Endothelial cell of umbilical vein (primary cell): ENCODE results near the gene BIRC2. TPM values are rescaled to one million over a fixed set of nuclear protein-coding genes. Genes with fewer than 3 reads are reported as not detected.
A peak's percentile ranks its signal among the peaks of the same experiment; 100 is the strongest.

ENCODE experiments used
- BruUV-seq: library from RNA; stranded (reverse); fragments of 400-500 nt; replicated peaks from 2 replicates; lab custom pipeline; 2021; lab: Mats Ljungman, UMichigan
- CTCF ChIA-PET: fragments of 300-600, 350-600 bp; sonication (Branson Sonifier 250); formaldehyde crosslinking; loops from one replicate; lab custom pipeline; 2021; ENCODE audit warnings: antibody characterized with exemption, inconsistent platforms; lab: Charles Lee
- POLR2A ChIA-PET: fragments of 300-600, 350-600 bp; sonication (Branson Sonifier 250); formaldehyde crosslinking; loops from one replicate; lab custom pipeline; 2021; ENCODE audit warnings: antibody characterized with exemption, inconsistent platforms; lab: Charles Lee
- DNase-seq: peaks from one replicate; pipeline ENCODE4 v3.0.0-alpha.2; 2011; ENCODE audit warnings: low read depth, low spot score
- FAIRE-seq: peaks from 2 replicates; lab custom pipeline; 2011; peaks lifted over from hg19 to GRCh38; lab: Jason Lieb, UNC
- H2AFZ ChIP-seq: 2 replicates; pipeline ENCODE4 v1.6.0; 2012; ENCODE audit warnings: low read depth, low read length, control low read depth, inconsistent platforms
- H3K27ac ChIP-seq: 2 replicates; pipeline ENCODE4 v1.5.1; 2011; ENCODE audit warnings: low read depth, mild to moderate bottlenecking, control low read depth, low read length, moderate library complexity; ENCODE audit not compliant: insufficient read depth
- H3K27me3 ChIP-seq, 2 experiments: 2 replicates each; pipeline versions ENCODE4 v1.6.0 to v1.6.1; 2011; ENCODE audit warnings: low read length in 2 of 2, mixed read lengths in 1 of 2; ENCODE audit not compliant: control insufficient read depth in 2 of 2, insufficient read depth in 2 of 2
- H3K36me3 ChIP-seq, 2 experiments: 2 replicates in 1 of 2; 3 replicates in 1 of 2; pipeline ENCODE4 v1.5.1; 2011; ENCODE audit warnings: low read length in 2 of 2, mild to moderate bottlenecking in 1 of 2, moderate library complexity in 1 of 2; ENCODE audit not compliant: control insufficient read depth in 2 of 2, insufficient read depth in 2 of 2; ENCODE audit errors: extremely low read depth in 1 of 2
- H3K4me1 ChIP-seq: 3 replicates; pipeline ENCODE4 v1.5.1; 2011; ENCODE audit warnings: mild to moderate bottlenecking, low read length; ENCODE audit not compliant: control insufficient read depth, insufficient read depth; ENCODE audit errors: extremely low read depth
- H3K4me2 ChIP-seq: 2 replicates; pipeline ENCODE4 v1.6.1; 2011; ENCODE audit warnings: low read length, control low read depth, mixed read lengths; ENCODE audit not compliant: insufficient read depth
- H3K4me3 ChIP-seq, 3 experiments: fragments of 200-600 bp in 1 of 3; sonication (generic), shearing (Covaris generic) in 1 of 3; replicated peaks in 1 of 3; 2 replicates each; pipeline ENCODE4 v1.5.1; 2011 to 2016; ENCODE audit warnings: control low read depth in 3 of 3, low read length in 3 of 3, mild to moderate bottlenecking in 2 of 3, inconsistent platforms in 1 of 3, low read depth in 1 of 3, moderate library complexity in 1 of 3; ENCODE audit not compliant: insufficient read depth in 1 of 3
- H3K79me2 ChIP-seq: 2 replicates; pipeline ENCODE4 v1.6.0; 2012; ENCODE audit warnings: low read length, inconsistent platforms; ENCODE audit not compliant: control insufficient read depth, insufficient read depth
- H3K9ac ChIP-seq: replicated peaks from 2 replicates; pipeline ENCODE3; 2011; ENCODE audit warnings: low read length, control low read depth; ENCODE audit not compliant: insufficient read depth; ENCODE audit errors: extremely low read depth
- H3K9me1 ChIP-seq: replicated peaks from 3 replicates; pipeline ENCODE4 v1.6.0; 2011; ENCODE audit warnings: mild to moderate bottlenecking, low read length; ENCODE audit not compliant: control insufficient read depth, insufficient read depth; ENCODE audit errors: extremely low read depth
- H3K9me3 ChIP-seq: replicated peaks from 2 replicates; pipeline ENCODE4 v1.5.1; 2012; ENCODE audit warnings: low read length, inconsistent platforms; ENCODE audit not compliant: control insufficient read depth, insufficient read depth
- H4K20me1 ChIP-seq: replicated peaks from 2 replicates; pipeline ENCODE3; 2011; ENCODE audit warnings: mild to moderate bottlenecking, low read length; ENCODE audit not compliant: control insufficient read depth, insufficient read depth; ENCODE audit errors: extremely low read depth
- EZH2 ChIP-seq: IDR thresholded peaks from 2 replicates; pipeline ENCODE4 v1.6.1; 2012; ENCODE audit warnings: borderline replicate concordance, low read depth, mild to moderate bottlenecking, moderate library complexity, low read length, inconsistent platforms; ENCODE audit not compliant: severe bottlenecking
- FOS ChIP-seq: IDR thresholded peaks from 2 replicates; pipeline ENCODE4 v1.6.1; 2011; ENCODE audit warnings: mild to moderate bottlenecking, low read length, moderate library complexity, borderline replicate concordance; ENCODE audit not compliant: insufficient read depth
- GATA2 ChIP-seq: IDR thresholded peaks from 2 replicates; pipeline ENCODE4 v1.7.0; 2011; ENCODE audit warnings: low read depth, mild to moderate bottlenecking, moderate library complexity, mixed read lengths, low read length; ENCODE audit not compliant: insufficient read length, insufficient read depth
- MAX ChIP-seq: IDR thresholded peaks from 2 replicates; pipeline ENCODE4 v1.6.1; 2011; ENCODE audit not compliant: insufficient read depth, insufficient read length
- POLR2A ChIP-seq: IDR thresholded peaks from 2 replicates; pipeline ENCODE4 v1.6.1; 2012; ENCODE audit warnings: low read depth, mild to moderate bottlenecking, control low read depth, low read length
- POLR2AphosphoS5 ChIP-seq: IDR thresholded peaks from 2 replicates; pipeline ENCODE4 v1.6.1; 2012; ENCODE audit warnings: low read depth, mild to moderate bottlenecking, control low read depth, low read length, moderate library complexity; ENCODE audit not compliant: insufficient read depth
- dilution Hi-C: fragments of 300-500 bp; cut with MboI; formaldehyde crosslinking; loops from one replicate; pipeline ENCODE4 v1.15.0; 2019; ENCODE audit warnings: low sequenced_read_pairs; ENCODE audit not compliant: extremely low pct_ligation_motif_present
- intact Hi-C: fragments of 100-400 bp; cut with micrococcal nuclease; formaldehyde crosslinking; loops from one replicate; pipeline ENCODE4 v1.10.0; 2022
- polyA plus RNA-seq, 4 experiments: library from polyadenylated mRNA; depleted of rRNA in 3 of 4; stranded (reverse) in 3 of 4; unstranded in 1 of 4; fragments of >200 nt; gene quantifications; 2 replicates each; pipeline versions ENCODE4 v1.2.1 to v1.2.3, GENCODE V29; 2011 to 2012; ENCODE audit warnings: missing spikeins in 1 of 4
- total RNA-seq: library from RNA; stranded (reverse); gene quantifications from 2 replicates; pipeline ENCODE4 v1.2.3, GENCODE V29; 2021

Gene BIRC2
- total and polyA plus RNA-seq, 2 donors (not counting 3 experiments of a cell fraction or from before 2014, with no cell fraction given), result 42.8 to 47.3 TPM

- Histone ChIP-seq H3K4me3 (peak overlapping the region; percentile 69 to 99 (median 92)), H3K79me2 (peaks cover 47% of the 10 kb centered on the region), H3K9ac (peak overlapping the region; percentile 95), H2AFZ (peak overlapping the region; percentile 14), H3K9me1 (no peaks in the 10 kb centered on the region), H3K27me3 (no peaks in the 10 kb centered on the region), H4K20me1 (peaks cover 4% of the 10 kb centered on the region), H3K36me3 (peaks cover 0 to 9% of the 10 kb centered on the region in 2 experiments), H3K9me3 (no peaks in the 10 kb centered on the region), H3K4me2 (peak overlapping the region; percentile 98), H3K27ac (peak overlapping the region; percentile 89), H3K4me1 (peaks cover 43% of the 10 kb centered on the region)
- DNase-seq (peak; percentile 54), FAIRE-seq (no peak)
- ChIA-PET CTCF (interaction anchor here (0.9 to 1.0 kb wide), 2 partner anchors 103 to 265 kb away, joined by 3 read pairs; no protein-coding TSS in a partner anchor), POLR2A (no interaction called here)
- BruUV-seq, result TSS peak; percentile 41
- TF ChIP-seq GATA2 (peak; percentile 42), POLR2A (peak; percentile 20), POLR2AphosphoS5 (no peak), MAX (no peak), FOS (no peak), EZH2 (no peak)
- dilution Hi-C loops (no loop called here), intact Hi-C loops (loop anchor here (1.0 to 5.0 kb wide), 6 partner anchors 37 to 485 kb away; partner anchors contain the start of genes MMP1 and TMEM123)
These were observed 702 bp downstream of the BIRC2 start for GRCh38 chr11:102347462-102348370.
